Activated T-helper 2 cell treated with anti-CD3 and anti-CD28 coated beads, Interferon-gamma antibody, Interleukin-2, Interleukin-4, amounts not matched to agents 10 μg/mL and 5 μg/mL and 100 μg/mL, durations not matched to agents 14 hours and 24 hours and 36 hours (primary cell): ENCODE measurements around the gene TBX4. TPM values are rescaled to one million over a fixed set of nuclear protein-coding genes. Genes with fewer than 3 reads are reported as not detected.

ENCODE experiments used
- DNase-seq: peaks from one replicate; pipeline ENCODE4 v3.0.0; 2021; ENCODE audit warnings: low spot score
- H3K27ac Mint-ChIP-seq: one replicate; pipeline ENCODE4 v1.8.0; 2021; ENCODE audit warnings: mixed read lengths
- H3K27me3 Mint-ChIP-seq: one replicate; pipeline ENCODE4 v1.8.0; 2021; ENCODE audit warnings: low read depth, mixed read lengths
- H3K36me3 Mint-ChIP-seq: one replicate; pipeline ENCODE4 v1.8.0; 2021; ENCODE audit warnings: low read depth, mixed read lengths
- H3K4me1 Mint-ChIP-seq: one replicate; pipeline ENCODE4 v1.8.0; 2021; ENCODE audit warnings: low read depth, mixed read lengths
- H3K4me3 Mint-ChIP-seq: one replicate; pipeline ENCODE4 v1.8.0; 2021; ENCODE audit warnings: low read depth, mild to moderate bottlenecking, moderate library complexity, mixed read lengths
- H3K9me3 Mint-ChIP-seq: one replicate; pipeline ENCODE4 v1.8.0; 2021; ENCODE audit warnings: mixed read lengths
- intact Hi-C: fragments of 100-400 bp; cut with micrococcal nuclease; formaldehyde crosslinking; loops from one replicate; pipeline ENCODE4 v1.15.1; 2023
- total RNA-seq: library from RNA; stranded (reverse); gene quantifications from 2 replicates; pipeline ENCODE4 v1.2.3, GENCODE V29; 2022

TBX4 gene
- total RNA-seq, result not detected in 2 replicates

DNA sequence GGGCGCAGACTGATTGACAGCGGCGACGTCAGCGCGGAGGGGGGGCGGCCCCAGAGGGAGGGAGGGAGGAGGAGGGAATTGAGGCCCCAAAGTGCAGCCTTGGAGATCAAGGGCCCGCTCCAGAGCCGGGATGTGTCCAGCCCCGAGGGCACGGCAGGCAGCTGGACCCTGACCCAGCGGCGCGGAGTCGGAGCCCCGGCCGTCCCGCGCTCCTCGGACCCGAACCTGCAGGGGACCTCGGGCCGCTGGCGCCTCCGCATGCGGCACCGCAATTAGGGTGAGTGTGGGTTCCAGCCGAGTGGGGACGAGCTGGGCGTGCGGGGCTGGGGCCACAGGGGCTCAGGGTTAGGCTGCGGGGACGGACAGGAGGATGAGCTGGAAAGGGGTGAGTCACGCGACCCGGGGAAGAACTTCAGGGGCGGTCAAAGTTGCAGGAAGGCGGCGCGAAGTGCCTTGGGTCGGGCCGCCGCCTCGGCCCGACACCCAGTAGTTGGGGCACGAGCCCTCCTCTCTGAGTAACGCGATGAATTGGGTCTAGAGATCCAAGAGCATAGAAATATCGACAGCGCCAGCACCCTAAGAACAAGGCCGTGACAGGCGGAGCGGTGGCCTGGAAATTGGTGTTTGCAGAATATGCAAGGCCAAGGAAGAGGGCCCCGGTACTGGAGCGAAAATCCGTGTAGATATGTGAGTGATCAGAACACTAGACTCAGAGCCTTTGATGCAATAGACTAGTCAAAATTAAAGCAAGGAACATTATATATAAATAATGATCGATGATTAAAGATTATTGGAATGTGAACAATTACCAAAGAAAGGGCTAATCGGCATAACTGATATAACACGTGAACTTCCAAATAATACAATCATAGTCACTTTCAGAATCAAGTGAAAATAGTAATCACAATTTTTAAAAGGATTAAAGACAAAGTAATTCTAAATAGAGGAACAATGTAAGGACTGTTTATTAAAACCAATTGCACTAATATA is at the start of gene TBX4:
TSS of gene TBX4 (plus strand) at position 122 of the 990 bp plus-strand sequence. CDS start 4,069 bp downstream, outside the sequence.
- H3K4me1 Mint-ChIP-seq, result peaks cover 6% of the 10 kb centered on the region
- no peak within 1 kb of the TSS for H3K4me3 Mint-ChIP-seq
- no peak within 1 kb of the TSS for H3K27ac Mint-ChIP-seq
- H3K9me3 Mint-ChIP-seq, result no peaks in the 10 kb centered on the region
- H3K27me3 Mint-ChIP-seq, result peaks cover 71% of the 10 kb centered on the region
- no peaks in the 10 kb centered on the region for H3K36me3 Mint-ChIP-seq
- intact Hi-C loops, result no loop called here
- no peak for DNase-seq

DNA sequence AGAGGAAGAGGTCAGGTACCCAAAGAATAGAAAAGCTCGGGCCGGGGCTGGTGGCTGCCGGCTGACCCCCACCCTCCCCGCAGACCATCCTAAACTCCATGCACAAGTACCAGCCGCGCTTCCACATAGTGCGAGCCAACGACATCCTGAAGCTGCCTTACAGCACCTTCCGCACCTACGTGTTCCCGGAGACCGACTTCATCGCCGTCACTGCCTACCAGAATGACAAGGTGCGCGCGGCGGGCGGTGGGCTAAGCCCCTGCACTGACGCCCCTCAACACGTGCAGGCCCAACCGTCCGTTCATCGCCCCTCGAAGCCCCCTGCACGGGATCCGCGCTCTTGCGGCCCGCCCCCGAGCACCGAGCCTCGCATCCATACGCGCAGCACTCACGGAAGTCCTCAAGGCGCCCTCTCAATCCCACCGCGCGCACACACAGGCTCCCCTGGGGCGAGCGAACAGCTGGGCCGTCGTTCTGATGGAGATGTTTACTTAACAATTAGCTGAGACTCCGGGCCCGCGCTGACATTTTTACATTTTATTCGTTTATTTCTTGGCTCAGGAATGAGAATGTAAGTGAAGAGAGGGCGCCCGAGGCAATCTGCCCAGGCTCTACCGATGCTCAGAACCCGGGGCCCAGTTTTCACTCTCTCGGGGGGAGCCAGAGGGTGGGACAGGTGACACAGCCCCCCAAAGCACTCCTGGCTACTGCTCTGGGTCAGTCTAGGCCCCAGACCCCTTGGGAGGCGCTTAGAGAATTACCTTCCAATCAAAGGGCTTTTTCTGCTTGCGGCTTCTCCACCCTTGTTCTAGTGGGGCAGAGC is 49.0 kb upstream of the TBX4 start:
- no peak for DNase-seq
- Mint-ChIP-seq H3K27me3 (peaks cover 70% of the 10 kb centered on the region), H3K4me3 (no peak overlapping the region), H3K36me3 (no peaks in the 10 kb centered on the region), H3K27ac (peak overlapping the region; percentile 1), H3K4me1 (peaks cover 12% of the 10 kb centered on the region), H3K9me3 (no peaks in the 10 kb centered on the region)
- intact Hi-C loops, result no loop called here

DNA sequence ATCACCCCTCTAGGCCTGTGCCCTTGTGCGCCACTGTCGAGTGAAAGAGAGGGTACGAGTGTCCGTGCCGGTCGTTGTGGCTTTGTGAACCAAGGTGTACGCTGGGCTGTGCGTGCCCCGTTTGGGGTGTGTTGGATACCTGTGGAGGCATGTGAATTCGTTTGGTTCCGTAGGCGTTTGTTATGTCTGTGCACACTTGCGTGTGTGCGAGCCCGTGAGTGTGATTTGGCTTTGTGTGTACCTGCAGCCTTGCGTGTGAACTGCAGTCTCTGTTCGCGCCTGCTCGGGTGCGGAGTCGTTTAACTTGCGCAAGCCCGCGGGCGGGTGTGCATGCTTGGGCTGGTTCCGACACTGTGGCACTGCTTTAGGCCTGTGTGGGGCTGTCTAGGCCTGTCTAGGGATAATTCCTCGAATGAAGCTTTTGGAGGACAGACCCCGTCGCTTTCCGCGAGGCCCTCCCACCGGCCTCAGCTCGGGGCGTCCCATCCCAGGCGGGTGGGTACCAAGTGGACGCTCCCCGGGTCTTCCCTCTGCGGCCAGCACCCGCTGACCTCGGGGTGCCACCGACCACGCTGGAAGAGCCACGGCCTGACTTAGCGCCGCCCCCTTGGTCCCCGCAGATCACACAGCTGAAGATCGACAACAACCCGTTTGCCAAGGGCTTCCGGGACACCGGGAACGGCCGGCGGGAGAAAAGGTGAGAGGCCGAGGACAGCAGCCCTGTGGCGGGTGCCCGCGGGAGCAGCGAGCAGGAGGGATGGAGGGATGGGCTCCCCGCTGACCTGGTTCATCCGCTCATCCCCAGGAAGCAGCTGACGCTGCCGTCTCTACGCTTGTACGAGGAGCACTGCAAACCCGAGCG is 48.2 kb upstream of the TBX4 start:
- Mint-ChIP-seq H3K4me3 (no peak overlapping the region), H3K27me3 (peaks cover 71% of the 10 kb centered on the region), H3K36me3 (no peaks in the 10 kb centered on the region), H3K9me3 (no peaks in the 10 kb centered on the region), H3K4me1 (peaks cover 16% of the 10 kb centered on the region), H3K27ac (no peak overlapping the region)
- DNase-seq, result no peak
- intact Hi-C loops, result loop anchor here (1.0 kb wide), 1 partner anchor 50 kb away; no protein-coding TSS in a partner anchor

DNA sequence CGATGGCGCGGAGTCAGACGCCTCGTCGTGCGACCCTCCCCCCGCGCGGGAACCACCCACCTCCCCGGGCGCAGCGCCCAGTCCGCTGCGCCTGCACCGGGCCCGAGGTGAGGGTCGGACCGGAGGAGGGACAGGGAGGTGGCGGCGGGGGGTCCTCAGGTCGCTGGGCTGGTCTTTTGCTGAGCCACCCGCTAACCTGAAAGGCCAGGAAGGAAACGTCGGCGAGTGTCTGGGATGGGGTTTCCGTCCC is 47.6 kb upstream of the TBX4 start:
- Mint-ChIP-seq H3K4me3 (no peak overlapping the region), H3K4me1 (peaks cover 16% of the 10 kb centered on the region), H3K9me3 (no peaks in the 10 kb centered on the region), H3K36me3 (no peaks in the 10 kb centered on the region), H3K27ac (no peak overlapping the region), H3K27me3 (peaks cover 72% of the 10 kb centered on the region)
- no peak for DNase-seq
- intact Hi-C loops, result loop anchor here (1.0 kb wide), 1 partner anchor 50 kb away; no protein-coding TSS in a partner anchor

DNA sequence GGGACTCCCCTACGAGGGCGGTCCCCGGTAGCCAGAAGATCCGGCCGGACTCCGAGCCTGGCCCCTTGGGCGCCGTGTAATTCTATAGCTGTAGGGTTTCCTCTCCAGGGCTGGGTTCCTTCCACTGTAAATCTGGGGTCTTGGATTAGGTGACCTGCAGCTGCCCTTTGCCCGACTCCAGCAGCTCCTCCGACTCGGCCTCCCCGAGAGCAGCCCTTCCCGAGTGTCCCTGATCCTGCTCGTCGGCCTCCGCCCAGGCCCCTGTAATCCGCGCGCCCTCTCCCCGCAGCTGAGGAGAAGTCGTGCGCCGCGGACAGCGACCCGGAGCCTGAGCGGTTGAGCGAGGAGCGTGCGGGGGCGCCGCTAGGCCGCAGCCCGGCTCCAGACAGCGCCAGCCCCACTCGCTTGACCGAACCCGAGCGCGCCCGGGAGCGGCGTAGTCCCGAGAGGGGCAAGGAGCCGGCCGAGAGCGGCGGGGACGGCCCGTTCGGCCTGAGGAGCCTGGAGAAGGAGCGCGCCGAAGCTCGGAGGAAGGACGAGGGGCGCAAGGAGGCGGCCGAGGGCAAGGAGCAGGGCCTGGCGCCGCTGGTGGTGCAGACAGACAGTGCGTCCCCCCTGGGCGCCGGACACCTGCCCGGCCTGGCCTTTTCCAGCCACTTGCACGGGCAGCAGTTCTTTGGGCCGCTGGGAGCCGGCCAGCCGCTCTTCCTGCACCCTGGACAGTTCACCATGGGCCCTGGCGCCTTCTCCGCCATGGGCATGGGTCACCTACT is 47.1 kb upstream of the TBX4 start:
- Mint-ChIP-seq H3K36me3 (no peaks in the 10 kb centered on the region), H3K4me1 (peaks cover 16% of the 10 kb centered on the region), H3K27me3 (peaks cover 76% of the 10 kb centered on the region), H3K27ac (no peak overlapping the region), H3K9me3 (no peaks in the 10 kb centered on the region), H3K4me3 (peak overlapping the region; percentile 13)
- intact Hi-C loops, result loop anchor here (1.0 kb wide), 1 partner anchor 49 kb away; no protein-coding TSS in a partner anchor
- DNase-seq, result no peak

DNA sequence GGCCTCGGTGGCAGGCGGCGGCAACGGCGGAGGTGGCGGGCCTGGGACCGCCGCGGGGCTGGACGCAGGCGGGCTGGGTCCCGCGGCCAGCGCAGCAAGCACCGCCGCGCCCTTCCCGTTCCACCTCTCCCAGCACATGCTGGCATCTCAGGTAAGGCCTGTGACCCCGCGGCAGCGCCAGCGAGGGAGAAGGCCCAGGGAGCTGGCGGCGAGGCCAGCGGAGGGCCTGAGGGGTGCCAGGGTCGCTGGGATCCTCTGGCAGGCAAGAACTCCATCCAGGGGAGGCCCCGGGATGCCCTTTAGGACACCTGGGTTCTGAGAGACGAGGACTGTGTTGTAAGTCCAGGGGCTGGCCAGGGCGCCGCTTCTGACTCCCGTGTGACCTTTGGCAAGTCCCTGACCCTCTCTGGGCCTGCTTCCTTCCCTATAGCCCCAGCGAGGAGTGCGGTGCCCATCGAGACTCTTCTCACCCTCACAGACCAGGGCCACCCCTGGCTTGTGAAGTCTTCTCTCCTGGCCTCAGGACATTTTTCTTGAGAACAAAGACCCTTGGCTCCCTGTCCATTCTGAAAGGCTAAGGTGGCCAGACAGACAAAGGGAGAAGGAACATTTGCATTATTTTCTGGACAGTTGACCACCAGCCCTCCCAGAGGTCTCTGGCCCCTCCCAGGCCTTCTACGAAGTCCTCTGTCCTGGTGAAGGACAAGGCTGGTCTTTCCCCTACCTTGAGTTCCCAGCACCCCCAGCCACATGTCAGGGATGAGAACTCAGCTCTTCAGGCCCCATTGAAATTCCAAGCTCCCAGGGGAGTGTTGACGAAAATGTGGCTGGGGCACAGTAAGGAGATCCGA is 46.3 kb upstream of the TBX4 start:
- Mint-ChIP-seq H3K4me3 (no peak overlapping the region), H3K9me3 (no peaks in the 10 kb centered on the region), H3K4me1 (peaks cover 20% of the 10 kb centered on the region), H3K27me3 (peaks cover 79% of the 10 kb centered on the region), H3K36me3 (no peaks in the 10 kb centered on the region), H3K27ac (no peak overlapping the region)
- intact Hi-C loops, result no loop called here
- no peak for DNase-seq

DNA sequence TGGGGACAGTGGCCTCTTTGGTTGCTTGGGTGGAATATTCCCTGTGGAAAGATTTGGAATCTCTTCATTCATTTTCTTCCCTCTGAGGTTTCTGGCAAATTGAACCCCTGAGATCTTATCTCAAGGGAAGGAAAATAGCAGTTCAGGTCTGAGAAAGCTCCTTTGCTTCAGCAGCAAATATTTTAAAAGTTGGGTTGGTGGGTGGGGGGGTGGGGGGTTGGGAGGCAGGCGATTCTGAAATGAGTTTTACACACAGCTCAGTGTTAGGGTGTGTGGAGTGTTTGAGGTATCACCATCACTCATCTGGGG is 45.7 kb upstream of the TBX4 start:
- Mint-ChIP-seq H3K4me3 (no peak overlapping the region), H3K36me3 (no peaks in the 10 kb centered on the region), H3K27ac (no peak overlapping the region), H3K27me3 (peaks cover 73% of the 10 kb centered on the region), H3K9me3 (no peaks in the 10 kb centered on the region), H3K4me1 (peaks cover 18% of the 10 kb centered on the region)
- intact Hi-C loops, result no loop called here
- no peak for DNase-seq

DNA sequence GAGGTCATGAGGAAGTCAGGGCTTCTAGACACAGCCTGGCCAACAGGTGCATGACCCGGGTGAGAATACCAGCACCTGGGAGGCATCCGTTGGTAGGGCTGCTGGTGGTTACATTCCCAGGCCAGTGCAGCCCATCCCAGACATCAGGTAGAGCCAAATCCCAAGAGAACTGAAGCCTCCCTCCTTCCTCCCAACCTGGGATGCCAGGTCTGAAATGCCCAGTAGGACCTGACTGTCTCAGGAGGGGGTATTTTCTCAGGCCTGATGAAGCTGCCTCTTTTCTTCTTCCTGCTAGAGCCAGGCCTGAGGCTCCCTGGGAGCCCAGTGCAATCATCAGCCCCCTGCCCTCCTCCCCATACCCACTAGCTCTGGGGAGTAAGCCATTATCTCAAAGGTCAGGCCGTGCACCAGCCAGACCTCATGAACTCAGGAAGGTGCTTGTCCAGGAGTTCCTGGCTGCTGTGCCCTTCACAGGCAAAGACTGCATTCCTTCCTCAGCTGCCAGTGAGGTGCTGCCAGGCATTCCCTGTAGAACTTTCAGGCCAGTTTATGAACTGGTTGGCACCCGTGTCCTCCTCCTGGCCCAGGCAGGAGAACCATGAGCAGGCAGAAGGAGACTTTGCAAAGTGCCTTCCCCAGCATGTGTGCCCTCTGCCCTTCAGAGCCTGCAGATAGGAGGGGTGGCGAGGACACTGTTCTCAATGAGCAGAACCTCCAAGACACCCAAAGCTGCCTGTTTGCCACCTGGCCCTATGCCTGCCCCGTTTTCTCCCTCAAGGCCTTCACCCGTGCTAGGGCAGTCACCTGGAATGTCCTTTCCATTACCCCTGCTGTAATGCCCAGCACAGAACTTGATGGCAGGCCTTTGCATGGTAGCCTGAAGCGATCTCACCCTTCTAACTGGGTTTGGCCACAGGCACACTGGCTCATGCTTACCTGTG is 45.0 kb upstream of the TBX4 start:
- Mint-ChIP-seq H3K9me3 (no peaks in the 10 kb centered on the region), H3K27ac (no peak overlapping the region), H3K27me3 (peaks cover 67% of the 10 kb centered on the region), H3K36me3 (no peaks in the 10 kb centered on the region), H3K4me3 (no peak overlapping the region), H3K4me1 (peaks cover 18% of the 10 kb centered on the region)
- no peak for DNase-seq
- intact Hi-C loops, result no loop called here

DNA sequence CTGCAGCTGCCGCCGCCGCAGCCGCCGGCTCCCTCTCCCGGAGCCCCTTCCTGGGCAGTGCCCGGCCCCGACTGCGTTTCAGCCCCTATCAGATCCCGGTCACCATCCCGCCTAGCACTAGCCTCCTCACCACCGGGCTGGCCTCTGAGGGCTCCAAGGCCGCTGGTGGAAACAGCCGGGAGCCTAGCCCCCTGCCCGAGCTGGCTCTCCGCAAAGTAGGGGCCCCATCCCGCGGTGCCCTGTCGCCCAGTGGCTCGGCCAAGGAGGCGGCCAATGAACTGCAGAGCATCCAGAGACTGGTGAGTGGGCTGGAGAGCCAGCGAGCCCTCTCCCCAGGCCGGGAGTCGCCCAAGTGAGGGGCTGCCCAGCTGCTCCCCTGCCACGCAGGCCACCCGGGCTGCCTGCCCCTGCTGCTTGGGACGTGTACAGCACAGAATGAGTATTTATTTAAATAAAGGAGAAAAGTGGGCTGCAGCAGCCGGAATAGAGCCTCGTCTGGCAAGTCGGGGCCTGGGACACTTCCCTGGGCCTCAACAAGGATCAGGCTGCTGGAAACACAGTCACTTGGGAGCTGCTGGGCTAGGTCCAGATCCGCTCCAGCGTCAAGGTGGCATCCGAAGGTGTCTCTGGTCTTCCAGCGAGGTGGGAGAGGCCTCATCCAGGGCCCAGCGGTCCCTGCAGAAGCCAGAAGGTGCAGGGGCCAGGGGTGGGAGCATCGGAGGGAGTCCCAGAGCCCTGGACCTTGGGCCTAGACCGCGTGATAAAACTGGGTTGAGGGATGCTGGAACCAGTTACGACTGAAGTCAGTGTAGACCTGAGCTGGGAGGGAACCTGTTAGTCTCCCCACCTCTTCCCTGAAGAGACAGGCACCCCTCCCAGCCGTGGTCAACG is 43.8 kb upstream of the TBX4 start:
- Mint-ChIP-seq H3K27ac (no peak overlapping the region), H3K36me3 (no peaks in the 10 kb centered on the region)

More for the DNA sequence above, 43.8 kb upstream of the TBX4 start:
- no peak for DNase-seq
- no peaks in the 10 kb centered on the region for H3K9me3 Mint-ChIP-seq
- intact Hi-C loops, result no loop called here
- peak overlapping the region; percentile 61 for H3K4me3 Mint-ChIP-seq
- H3K4me1 Mint-ChIP-seq, result peaks cover 14% of the 10 kb centered on the region
- H3K27me3 Mint-ChIP-seq, result peaks cover 60% of the 10 kb centered on the region
